ENCODE data around the gene MEF2D.

The MEF2D gene

GRCh38 chr1:156523801-156524480 lies 23.4 kb upstream of the MEF2D start:
- DNase-seq (ENCODE audit: low spot score) = no peak

- DNase-seq (ENCODE audit: low spot score) = no peak
These were observed 21.9 kb upstream of the MEF2D start for GRCh38 chr1:156522443-156522970.

GRCh38 chr1:156517748-156518147 lies 17.2 kb upstream of the MEF2D start:
- DNase-seq (ENCODE audit: low spot score) = no peak

GRCh38 chr1:156516821-156517220 lies 16.2 kb upstream of the MEF2D start:
- no peak for DNase-seq (ENCODE audit: low spot score)

GRCh38 chr1:156515956-156516355 lies 15.4 kb upstream of the MEF2D start:
- no peak for DNase-seq (ENCODE audit: low spot score)

- DNase-seq (ENCODE audit: low spot score) = no peak
These were observed 12.6 kb upstream of the MEF2D start for GRCh38 chr1:156513185-156513584.

- no peak for DNase-seq (ENCODE audit: low spot score)
These were observed 11.1 kb upstream of the MEF2D start for GRCh38 chr1:156511644-156512043.

- no peak for DNase-seq (ENCODE audit: low spot score)
These were observed 10.1 kb upstream of the MEF2D start for GRCh38 chr1:156510709-156511108.

- DNase-seq (ENCODE audit: low spot score) = no peak
These were observed 9.0 kb upstream of the MEF2D start for GRCh38 chr1:156509424-156510034.

- DNase-seq (ENCODE audit: low spot score) = peak; percentile 25
These were observed 8.3 kb upstream of the MEF2D start for GRCh38 chr1:156508955-156509234.

- no peak for DNase-seq (ENCODE audit: low spot score)
These were observed 7.8 kb upstream of the MEF2D start for GRCh38 chr1:156508205-156508954.

GRCh38 chr1:156506450-156506849 lies 5.9 kb upstream of the MEF2D start:
- no peak for DNase-seq (ENCODE audit: low spot score)

GRCh38 chr1:156505679-156506298 lies 5.2 kb upstream of the MEF2D start:
- DNase-seq (ENCODE audit: low spot score) = no peak

- DNase-seq (ENCODE audit: low spot score) = peak; percentile 95
These were observed 4.5 kb upstream of the MEF2D start for GRCh38 chr1:156504821-156505678.

GRCh38 chr1:156504438-156504813 lies 3.9 kb upstream of the MEF2D start:
- DNase-seq (ENCODE audit: low spot score) = peak; percentile 25

GRCh38 chr1:156503698-156504437 lies 3.3 kb upstream of the MEF2D start:
- no peak for DNase-seq (ENCODE audit: low spot score)

- DNase-seq (ENCODE audit: low spot score) = peak; percentile 30
These were observed 2.5 kb upstream of the MEF2D start for GRCh38 chr1:156502894-156503697.

GRCh38 chr1:156502391-156502893 lies 1.9 kb upstream of the MEF2D start:
- DNase-seq (ENCODE audit: low spot score) = no peak

- DNase-seq (ENCODE audit: low spot score) = peak; percentile 94
These were observed 375 bp upstream of the MEF2D start for GRCh38 chr1:156500793-156501506.
